Muscle of leg (tissue), 11 donors: ENCODE measurements around the gene SMO. TPM values are rescaled to one million over a fixed set of nuclear protein-coding genes. Genes with fewer than 3 reads are reported as not detected.

Source experiments
- DNase-seq: peaks from one replicate; pipeline ENCODE4 v3.0.0; 2013
- H3K27ac ChIP-seq: one replicate; pipeline ENCODE4 v1.5.1; 2013; ENCODE audit warnings: mild to moderate bottlenecking, low read length, control low read depth
- H3K27me3 ChIP-seq: one replicate; pipeline ENCODE4 v1.6.1; 2013; ENCODE audit warnings: low read length; ENCODE audit not compliant: control insufficient read depth, insufficient read depth
- H3K36me3 ChIP-seq: one replicate; pipeline ENCODE4 v1.6.1; 2013; ENCODE audit warnings: low read length; ENCODE audit not compliant: control insufficient read depth, insufficient read depth
- H3K4me1 ChIP-seq: one replicate; pipeline ENCODE4 v1.6.1; 2013; ENCODE audit warnings: low read length; ENCODE audit not compliant: control insufficient read depth, insufficient read depth
- H3K4me3 ChIP-seq: one replicate; pipeline ENCODE4 v1.5.1; 2013; ENCODE audit warnings: low read length, control low read depth
- H3K9me3 ChIP-seq: replicated peaks from 2 replicates; pipeline ENCODE4 v1.6.1; 2013; ENCODE audit warnings: low read depth, low read length; ENCODE audit not compliant: control insufficient read depth
- WGBS: methylation state at CpG from one replicate; pipeline ENCODE4 v1.1.5; 2013; ENCODE audit warnings: missing lambda C conversion rate; ENCODE audit not compliant: insufficient coverage; 5-methylcytosine and 5-hydroxymethylcytosine counted together
- polyA plus RNA-seq, 8 donors: library from polyadenylated mRNA; unstranded; fragments of 120-200 nt; gene quantifications; one replicate each; pipeline versions ENCODE4 v1.2.1 to v1.2.3, GENCODE V29; 2013; ENCODE audit warnings: inconsistent platforms in 1 of 8, low replicate concordance in 1 of 8; ENCODE audit not compliant: insufficient read length in 8 of 8, insufficient read depth in 1 of 8
- total RNA-seq: library from RNA; stranded (reverse); fragments of 120-200 nt; gene quantifications from one replicate; pipeline ENCODE4 v1.2.4, GENCODE V29; 2013

Gene SMO
- total and polyA plus RNA-seq, 9 donors, result 35.9 to 63.6 (median 48.6) TPM

- no peaks in the 10 kb centered on the region for H3K9me3 ChIP-seq
- peak overlapping the region; percentile 80 for H3K4me3 ChIP-seq
- peak overlapping the region; percentile 62 for H3K27ac ChIP-seq
- H3K4me1 ChIP-seq, result peaks cover 32% of the 10 kb centered on the region
- peaks cover 2% of the 10 kb centered on the region for H3K27me3 ChIP-seq
- under 1% methylated on average over 82 of the region's 83 CpGs for WGBS
- peak; percentile 50 for DNase-seq
- H3K36me3 ChIP-seq, result peaks cover 4% of the 10 kb centered on the region
Measured at GRCh38 chr7:129188892-129189660, 643 bp downstream of the SMO start.

DNA sequence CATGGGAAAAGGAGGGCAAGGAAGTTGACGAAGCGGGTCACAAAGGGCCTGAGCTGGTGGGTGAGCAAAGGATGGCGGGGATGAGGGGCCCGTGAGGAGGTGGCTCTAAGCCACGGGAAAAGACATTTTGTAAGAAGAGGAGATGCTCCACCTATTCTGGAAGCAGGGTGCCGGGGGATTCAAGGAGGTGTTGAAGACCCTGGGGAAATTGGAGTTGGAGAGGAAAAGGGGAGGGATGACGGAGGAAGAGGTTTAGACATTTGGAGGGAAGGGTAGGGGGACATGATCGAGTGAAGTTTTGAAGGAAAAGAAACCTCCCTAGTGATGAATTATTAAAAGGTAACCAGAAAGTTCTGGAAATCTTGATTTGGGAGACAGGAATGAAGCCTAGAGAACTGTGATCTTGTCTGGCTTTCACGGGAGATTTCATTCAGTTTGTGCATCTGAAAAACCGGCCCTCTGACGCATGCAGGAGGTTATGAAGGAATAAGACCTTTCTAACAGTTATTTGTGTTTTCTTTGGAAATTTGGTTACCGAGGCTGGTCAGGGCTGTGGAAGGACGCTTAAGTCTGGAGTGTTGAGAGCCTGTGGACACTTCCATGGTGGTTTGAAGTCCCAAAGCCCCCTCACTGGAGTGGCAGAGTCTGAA lies 1.4 kb downstream of the SMO start:
- Histone ChIP-seq H3K27me3 (peaks cover 2% of the 10 kb centered on the region), H3K36me3 (peaks cover 4% of the 10 kb centered on the region), H3K27ac (peak overlapping the region; percentile 62), H3K9me3 (no peaks in the 10 kb centered on the region), H3K4me3 (peak overlapping the region; percentile 80), H3K4me1 (peaks cover 31% of the 10 kb centered on the region)
- peak; percentile 29 for DNase-seq
- WGBS, result 6% methylated on average over 11 of the region's 13 CpGs

- 55% methylated on average over 3 of the region's 3 CpGs for WGBS
- Histone ChIP-seq H3K4me1 (peaks cover 24% of the 10 kb centered on the region), H3K4me3 (no peak overlapping the region), H3K27me3 (peaks cover 2% of the 10 kb centered on the region), H3K27ac (no peak overlapping the region), H3K9me3 (no peaks in the 10 kb centered on the region), H3K36me3 (peaks cover 4% of the 10 kb centered on the region)
- no peak for DNase-seq
Measured at GRCh38 chr7:129191272-129191671, 2.8 kb downstream of the SMO start.

DNA sequence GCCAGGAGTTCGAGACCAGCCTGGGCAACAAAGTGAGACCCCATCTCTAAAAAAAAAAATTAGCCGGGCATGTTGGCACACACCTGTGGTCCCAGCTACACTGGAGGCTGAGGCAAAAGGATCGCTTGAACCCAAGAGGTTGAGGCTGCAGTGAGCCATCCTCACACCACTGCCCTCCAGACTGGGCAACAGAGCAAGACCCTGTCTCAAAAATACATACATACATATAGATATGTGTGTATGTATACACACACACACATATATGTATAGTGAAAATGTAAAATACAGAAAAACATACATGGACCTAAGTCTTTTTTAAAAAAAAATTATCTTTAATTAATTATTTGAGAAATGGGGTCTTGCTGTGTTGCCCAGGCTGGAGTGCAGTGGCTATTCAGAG lies 5.5 kb downstream of the SMO start:
- Histone ChIP-seq H3K27ac (no peak overlapping the region), H3K4me3 (no peak overlapping the region), H3K4me1 (peaks cover 18% of the 10 kb centered on the region), H3K27me3 (no peaks in the 10 kb centered on the region), H3K36me3 (peaks cover 4% of the 10 kb centered on the region), H3K9me3 (no peaks in the 10 kb centered on the region)
- DNase-seq, result no peak
- WGBS, result no CpG with 5 or more reads among the region's 3 CpGs

- DNase-seq, result no peak
- H3K27me3 ChIP-seq, result no peaks in the 10 kb centered on the region
- no peak overlapping the region for H3K4me3 ChIP-seq
- peaks cover 2% of the 10 kb centered on the region for H3K4me1 ChIP-seq
- H3K36me3 ChIP-seq, result no peaks in the 10 kb centered on the region
- no CpG with 5 or more reads among the region's 4 CpGs for WGBS
- no peak overlapping the region for H3K27ac ChIP-seq
- no peaks in the 10 kb centered on the region for H3K9me3 ChIP-seq
Measured at GRCh38 chr7:129197771-129198170, 9.3 kb downstream of the SMO start.

DNA sequence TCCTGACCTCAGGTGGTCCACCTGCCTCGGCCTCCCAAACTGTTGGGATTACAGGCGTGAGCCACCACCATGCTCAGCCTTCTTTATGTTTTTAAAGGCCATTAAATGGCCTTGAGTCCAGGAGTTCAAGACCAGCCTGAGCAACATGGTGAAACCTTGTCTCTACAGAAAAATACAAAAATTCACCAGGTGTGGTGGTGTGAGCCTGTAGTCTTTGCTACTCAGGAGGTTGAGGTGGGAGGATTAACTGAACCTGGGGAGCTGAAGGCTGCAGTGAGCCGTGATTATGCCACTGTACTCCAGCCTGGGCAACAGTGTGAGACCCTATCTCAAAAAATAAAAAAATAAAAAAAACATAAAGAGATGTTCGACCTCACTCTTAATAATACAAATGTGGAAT lies 11.0 kb downstream of the SMO start:
- Histone ChIP-seq H3K27me3 (no peaks in the 10 kb centered on the region), H3K27ac (no peak overlapping the region), H3K4me1 (no peaks in the 10 kb centered on the region), H3K36me3 (peaks cover 7% of the 10 kb centered on the region), H3K9me3 (no peaks in the 10 kb centered on the region), H3K4me3 (no peak overlapping the region)
- no peak for DNase-seq
- WGBS, result 94% methylated on average over 2 of the region's 4 CpGs

- DNase-seq, result peak; percentile 68
- no peaks in the 10 kb centered on the region for H3K4me1 ChIP-seq
- peaks cover 29% of the 10 kb centered on the region for H3K36me3 ChIP-seq
- H3K9me3 ChIP-seq, result no peaks in the 10 kb centered on the region
- no peak overlapping the region for H3K27ac ChIP-seq
- no peaks in the 10 kb centered on the region for H3K27me3 ChIP-seq
- no peak overlapping the region for H3K4me3 ChIP-seq
- 89% methylated on average over 4 of the region's 8 CpGs for WGBS
Measured at GRCh38 chr7:129202058-129202777, 13.8 kb downstream of the SMO start.

DNA sequence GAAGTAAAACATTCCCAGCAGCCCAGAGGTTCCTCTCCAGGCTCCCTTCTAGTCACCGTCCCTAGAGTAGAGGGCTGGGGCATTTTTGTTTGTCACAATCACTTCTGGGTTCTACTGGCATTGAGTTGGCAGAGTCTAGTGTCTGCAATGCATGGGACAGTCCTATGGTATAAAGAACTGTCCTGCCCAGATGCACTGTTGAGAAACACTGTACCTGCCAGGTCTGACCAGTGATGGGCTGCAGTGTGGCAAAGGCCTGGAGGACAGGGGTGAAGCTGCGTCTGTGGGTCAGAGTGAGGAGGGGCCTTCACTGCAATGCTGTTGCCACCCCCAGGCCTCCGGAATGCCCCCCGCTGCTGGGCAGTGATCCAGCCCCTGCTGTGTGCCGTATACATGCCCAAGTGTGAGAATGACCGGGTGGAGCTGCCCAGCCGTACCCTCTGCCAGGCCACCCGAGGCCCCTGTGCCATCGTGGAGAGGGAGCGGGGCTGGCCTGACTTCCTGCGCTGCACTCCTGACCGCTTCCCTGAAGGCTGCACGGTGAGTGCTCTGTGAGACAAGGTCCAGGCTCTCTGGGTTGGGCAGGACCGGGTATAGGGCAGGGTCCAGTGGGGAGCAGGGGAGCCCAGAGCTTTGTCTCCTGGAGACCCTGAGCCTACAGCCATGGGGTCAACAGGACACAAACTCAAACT lies 14.8 kb downstream of the SMO start:
- no peaks in the 10 kb centered on the region for H3K9me3 ChIP-seq
- peaks cover 35% of the 10 kb centered on the region for H3K36me3 ChIP-seq
- no peak for DNase-seq
- 87% methylated on average over 12 of the region's 14 CpGs for WGBS
- no peaks in the 10 kb centered on the region for H3K27me3 ChIP-seq
- no peak overlapping the region for H3K4me3 ChIP-seq
- H3K27ac ChIP-seq, result no peak overlapping the region
- H3K4me1 ChIP-seq, result no peaks in the 10 kb centered on the region

DNA sequence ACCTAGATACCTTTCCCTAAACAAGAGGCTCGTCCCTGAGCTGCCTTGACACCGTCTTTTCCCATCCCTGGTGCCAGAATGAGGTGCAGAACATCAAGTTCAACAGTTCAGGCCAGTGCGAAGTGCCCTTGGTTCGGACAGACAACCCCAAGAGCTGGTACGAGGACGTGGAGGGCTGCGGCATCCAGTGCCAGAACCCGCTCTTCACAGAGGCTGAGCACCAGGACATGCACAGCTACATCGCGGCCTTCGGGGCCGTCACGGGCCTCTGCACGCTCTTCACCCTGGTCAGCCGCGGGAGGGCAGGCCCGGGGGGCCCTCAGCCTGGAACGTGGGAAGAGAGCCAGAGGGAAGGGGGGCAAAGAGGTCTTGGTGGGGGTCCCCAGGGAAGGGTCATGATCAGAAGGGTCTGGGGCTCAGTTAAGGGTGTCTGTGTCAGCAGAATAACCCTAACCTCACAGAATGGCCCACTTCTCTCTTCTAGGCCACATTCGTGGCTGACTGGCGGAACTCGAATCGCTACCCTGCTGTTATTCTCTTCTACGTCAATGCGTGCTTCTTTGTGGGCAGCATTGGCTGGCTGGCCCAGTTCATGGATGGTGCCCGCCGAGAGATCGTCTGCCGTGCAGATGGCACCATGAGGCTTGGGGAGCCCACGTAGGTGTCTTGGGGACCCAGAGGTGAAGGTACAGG lies 16.8 kb downstream of the SMO start:
- no peak for DNase-seq
- Histone ChIP-seq H3K27ac (no peak overlapping the region), H3K4me3 (no peak overlapping the region), H3K9me3 (no peaks in the 10 kb centered on the region), H3K27me3 (no peaks in the 10 kb centered on the region), H3K4me1 (no peaks in the 10 kb centered on the region), H3K36me3 (peaks cover 52% of the 10 kb centered on the region)
- WGBS, result 92% methylated on average over 19 of the region's 29 CpGs
